Measurements from ENCODE around the gene CHSY1. TPM values are rescaled to one million over a fixed set of nuclear protein-coding genes. Genes with fewer than 3 reads are reported as not detected.

CHSY1 gene
- total RNA-seq, 4 donors from 2014 or later, result 13.3 to 31.6 (median 19.6) TPM

DNA sequence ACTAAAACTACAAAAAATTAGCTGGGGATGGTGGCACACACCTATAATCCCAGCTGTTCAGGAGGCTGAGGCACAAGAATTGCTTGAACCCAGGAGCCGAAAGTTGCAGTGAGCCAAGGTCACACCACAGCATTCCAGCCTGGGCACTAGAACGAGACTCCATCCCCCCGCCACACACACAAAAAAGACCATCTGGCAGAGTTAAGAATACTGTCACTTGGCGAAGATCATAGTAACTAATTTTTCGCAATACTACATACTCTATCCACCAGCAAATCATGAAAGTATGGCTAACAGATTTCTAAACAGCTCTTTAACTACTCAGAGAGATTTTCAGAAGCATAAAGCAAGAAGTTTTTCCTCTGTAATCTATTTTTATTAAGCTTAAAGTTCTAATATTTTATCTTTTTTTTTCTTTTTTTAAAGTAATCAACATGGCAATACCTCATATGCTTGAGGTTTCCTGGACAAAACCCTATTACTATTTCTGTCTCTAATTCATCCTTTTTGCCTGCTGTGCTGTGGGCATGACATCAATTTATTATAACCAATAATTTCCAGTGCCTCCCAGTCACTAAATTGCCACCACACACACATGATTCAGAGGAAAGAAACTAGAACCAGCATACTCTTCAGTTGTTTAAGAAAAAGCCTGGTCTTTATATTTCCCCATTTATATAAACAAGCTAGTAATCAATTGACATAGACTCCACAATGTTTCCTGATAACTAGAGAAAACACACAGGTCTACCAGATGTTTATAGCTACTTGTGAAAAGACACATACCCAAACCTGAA, 46.9 kb downstream of the CHSY1 start:
- Histone ChIP-seq H3K9me3 (no peaks in the 10 kb centered on the region), H3K36me3 (no peaks in the 10 kb centered on the region), H3K27ac (replicated peaks in 1 of 4) (no peak overlapping the region), H3K4me3 (no peak overlapping the region), H3K27me3 (no peaks in the 10 kb centered on the region), H3K4me1 (peaks cover 44 to 88% (median 77%) of the 10 kb centered on the region in 4 donors)
- TF ChIP-seq EP300 (IDR thresholded peaks at IDR 0.05), result no peak
- TF ChIP-seq POLR2AphosphoS5 (IDR thresholded peaks at IDR 0.05), result no peak
- TF ChIP-seq POLR2A (IDR thresholded peaks at IDR 0.05; ENCODE audit: low read depth), result no peak
- WGBS, result 85% methylated on average over 5 of the region's 5 CpGs
- intact Hi-C loops (cut with DNase I), result loop anchor here (5.0 kb wide), 1 partner anchor 42 kb away; no protein-coding TSS in a partner anchor
- no peak for DNase-seq (ENCODE audit: extremely low spot score)

DNA sequence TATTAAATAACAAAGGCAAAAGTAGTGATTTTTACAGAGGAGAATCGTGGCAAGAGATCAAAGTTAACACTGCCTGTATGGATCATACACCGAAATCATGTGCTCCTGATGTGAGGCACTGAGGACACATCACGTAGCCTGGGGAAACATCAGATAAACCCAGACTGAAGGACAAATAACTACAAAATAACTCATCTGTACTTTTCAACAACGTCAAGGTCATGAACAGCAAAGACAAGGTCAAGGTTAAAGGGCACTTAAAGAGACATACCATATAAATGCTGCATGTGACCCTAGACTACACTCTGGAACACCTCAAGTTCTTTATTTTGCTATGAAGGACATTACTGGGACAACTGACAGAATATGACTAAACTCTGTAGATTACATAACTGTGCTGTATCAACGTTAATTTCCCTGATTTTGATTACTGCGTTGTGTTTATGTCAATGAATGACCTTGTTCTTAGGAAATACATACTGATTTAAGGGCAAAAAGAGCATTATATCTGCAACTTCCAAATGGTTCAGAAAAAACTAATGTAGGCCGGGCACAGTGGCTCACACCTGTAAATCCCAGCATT, 48.1 kb downstream of the CHSY1 start:
- Histone ChIP-seq H3K9me3 (no peaks in the 10 kb centered on the region), H3K4me1 (peaks cover 32 to 85% (median 76%) of the 10 kb centered on the region in 4 donors), H3K27ac (replicated peaks in 1 of 4) (no peak overlapping the region), H3K4me3 (no peak overlapping the region), H3K27me3 (no peaks in the 10 kb centered on the region), H3K36me3 (no peaks in the 10 kb centered on the region)
- WGBS, result 75% methylated on average over 7 of the region's 7 CpGs
- intact Hi-C loops (cut with DNase I), result loop anchor here (5.0 kb wide), 1 partner anchor 44 kb away; no protein-coding TSS in a partner anchor
- no peak for DNase-seq (ENCODE audit: extremely low spot score)
- TF ChIP-seq EP300 (IDR thresholded peaks at IDR 0.05) (no peak), POLR2AphosphoS5 (IDR thresholded peaks at IDR 0.05) (no peak), POLR2A (IDR thresholded peaks at IDR 0.05; ENCODE audit: low read depth) (no peak)
- TF ChIP-seq, protein P1, sequence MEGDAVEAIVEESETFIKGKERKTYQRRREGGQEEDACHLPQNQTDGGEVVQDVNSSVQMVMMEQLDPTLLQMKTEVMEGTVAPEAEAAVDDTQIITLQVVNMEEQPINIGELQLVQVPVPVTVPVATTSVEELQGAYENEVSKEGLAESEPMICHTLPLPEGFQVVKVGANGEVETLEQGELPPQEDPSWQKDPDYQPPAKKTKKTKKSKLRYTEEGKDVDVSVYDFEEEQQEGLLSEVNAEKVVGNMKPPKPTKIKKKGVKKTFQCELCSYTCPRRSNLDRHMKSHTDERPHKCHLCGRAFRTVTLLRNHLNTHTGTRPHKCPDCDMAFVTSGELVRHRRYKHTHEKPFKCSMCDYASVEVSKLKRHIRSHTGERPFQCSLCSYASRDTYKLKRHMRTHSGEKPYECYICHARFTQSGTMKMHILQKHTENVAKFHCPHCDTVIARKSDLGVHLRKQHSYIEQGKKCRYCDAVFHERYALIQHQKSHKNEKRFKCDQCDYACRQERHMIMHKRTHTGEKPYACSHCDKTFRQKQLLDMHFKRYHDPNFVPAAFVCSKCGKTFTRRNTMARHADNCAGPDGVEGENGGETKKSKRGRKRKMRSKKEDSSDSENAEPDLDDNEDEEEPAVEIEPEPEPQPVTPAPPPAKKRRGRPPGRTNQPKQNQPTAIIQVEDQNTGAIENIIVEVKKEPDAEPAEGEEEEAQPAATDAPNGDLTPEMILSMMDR (IDR thresholded peaks at IDR 0.05), result no peak

GRCh38 chr15:101203029-101203573, 48.7 kb downstream of the CHSY1 start:
- Histone ChIP-seq H3K9me3 (no peaks in the 10 kb centered on the region), H3K27me3 (no peaks in the 10 kb centered on the region), H3K36me3 (no peaks in the 10 kb centered on the region), H3K4me1 (peaks cover 26 to 85% (median 73%) of the 10 kb centered on the region in 4 donors), H3K27ac (replicated peaks in 1 of 4) (no peak overlapping the region), H3K4me3 (no peak overlapping the region)
- WGBS, result 83% methylated on average over 4 of the region's 4 CpGs
- no peak for DNase-seq (ENCODE audit: extremely low spot score)
- TF ChIP-seq POLR2AphosphoS5 (IDR thresholded peaks at IDR 0.05), result no peak
- no peak for TF ChIP-seq EP300 (IDR thresholded peaks at IDR 0.05)
- TF ChIP-seq, protein P1 (IDR thresholded peaks at IDR 0.05), result no peak
- no peak for TF ChIP-seq POLR2A (IDR thresholded peaks at IDR 0.05; ENCODE audit: low read depth)
- intact Hi-C loops (cut with DNase I), result loop anchor here (5.0 kb wide), 1 partner anchor 44 kb away; no protein-coding TSS in a partner anchor

DNA sequence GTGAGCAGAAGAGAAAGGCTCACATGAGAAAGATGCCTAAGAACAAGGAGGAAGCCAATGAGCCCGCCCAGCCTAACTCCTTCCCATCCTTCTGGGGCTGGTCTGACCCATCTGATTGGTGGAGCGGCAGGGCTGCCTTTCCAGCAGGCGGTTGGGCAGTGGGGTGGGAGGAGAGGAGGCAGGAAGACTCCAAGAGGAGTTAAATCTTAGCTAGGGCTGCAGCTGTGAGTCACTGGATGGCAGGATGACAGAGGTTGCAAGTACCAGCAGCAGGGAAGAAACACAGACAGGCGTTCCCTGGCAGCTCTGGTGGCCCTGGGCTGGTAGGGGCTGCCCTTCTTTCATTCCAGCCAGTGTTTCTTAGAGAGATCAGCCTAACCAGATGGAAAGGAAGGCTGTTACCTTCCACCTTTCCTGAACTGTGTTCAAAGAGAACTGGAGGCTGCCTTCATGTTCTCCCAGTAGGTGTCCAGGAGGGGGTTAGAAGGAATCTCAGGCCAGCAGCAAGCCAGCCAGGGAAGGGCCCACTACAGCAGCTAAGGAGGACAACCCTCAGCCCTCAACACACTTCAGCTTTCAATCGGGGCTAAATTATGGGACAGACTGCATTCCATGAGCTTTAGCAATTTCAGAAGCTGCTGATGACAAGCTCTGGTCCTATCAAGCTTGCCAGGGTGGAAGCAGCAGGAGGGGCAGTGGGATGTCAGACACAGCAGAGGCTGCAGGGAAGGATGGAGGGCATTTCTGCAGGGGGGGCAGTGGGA, 50.3 kb downstream of the CHSY1 start:
- TF ChIP-seq POLR2A (IDR thresholded peaks at IDR 0.05; ENCODE audit: low read depth) (no peak), POLR2AphosphoS5 (IDR thresholded peaks at IDR 0.05) (peak; percentile 59 to 78), EP300 (IDR thresholded peaks at IDR 0.05) (no peak)
- TF ChIP-seq, protein P1 (IDR thresholded peaks at IDR 0.05), result no peak
- peak; percentile 95 for DNase-seq (ENCODE audit: extremely low spot score)
- 6% methylated on average over 5 of the region's 5 CpGs for WGBS
- intact Hi-C loops (cut with DNase I), result loop anchor here (5.0 kb wide), 1 partner anchor 46 kb away; no protein-coding TSS in a partner anchor
- no peaks in the 10 kb centered on the region for H3K9me3 ChIP-seq
- no peaks in the 10 kb centered on the region for H3K27me3 ChIP-seq
- H3K27ac ChIP-seq (replicated peaks in 1 of 4), result peak overlapping the region; percentile 60 to 73 (median 68)
- H3K36me3 ChIP-seq, result no peaks in the 10 kb centered on the region
- H3K4me3 ChIP-seq, result peak overlapping the region in 1 of 4 donors; percentile 4
- peaks cover 25 to 81% (median 65%) of the 10 kb centered on the region in 4 donors for H3K4me1 ChIP-seq
